ENCODE data around the gene AP2S1.
"Not testable (repeated sequence)": the region's sequence is repeated elsewhere in the genome, so short reads cannot be mapped to it uniquely, and the experiment has no call there.

Gene AP2S1

GRCh38 chr19:46860125-46860845 lies 9.6 kb upstream of the AP2S1 start:
- peak; percentile 98 to 99 for DNase-seq (ENCODE audit: low read depth in 1 of 2, low spot score in 1 of 2)
- Histone ChIP-seq H3K27me3 (ENCODE audit: insufficient read depth, poor library complexity, severe bottlenecking) (no peaks in the 10 kb centered on the region), H3K27ac (replicated peaks) (peak overlapping the region; percentile 97), H3K4me3 (replicated peaks; ENCODE audit: insufficient read depth, low read length) (peak overlapping the region; percentile 55)
- TF ChIP-seq GABPA (IDR thresholded peaks at IDR 0.05; ENCODE audit: low read depth) (no peak), POLR2AphosphoS5 (IDR thresholded peaks at IDR 0.05; ENCODE audit: low read depth) (peak; percentile 82)
- TF ChIP-seq, protein P1, sequence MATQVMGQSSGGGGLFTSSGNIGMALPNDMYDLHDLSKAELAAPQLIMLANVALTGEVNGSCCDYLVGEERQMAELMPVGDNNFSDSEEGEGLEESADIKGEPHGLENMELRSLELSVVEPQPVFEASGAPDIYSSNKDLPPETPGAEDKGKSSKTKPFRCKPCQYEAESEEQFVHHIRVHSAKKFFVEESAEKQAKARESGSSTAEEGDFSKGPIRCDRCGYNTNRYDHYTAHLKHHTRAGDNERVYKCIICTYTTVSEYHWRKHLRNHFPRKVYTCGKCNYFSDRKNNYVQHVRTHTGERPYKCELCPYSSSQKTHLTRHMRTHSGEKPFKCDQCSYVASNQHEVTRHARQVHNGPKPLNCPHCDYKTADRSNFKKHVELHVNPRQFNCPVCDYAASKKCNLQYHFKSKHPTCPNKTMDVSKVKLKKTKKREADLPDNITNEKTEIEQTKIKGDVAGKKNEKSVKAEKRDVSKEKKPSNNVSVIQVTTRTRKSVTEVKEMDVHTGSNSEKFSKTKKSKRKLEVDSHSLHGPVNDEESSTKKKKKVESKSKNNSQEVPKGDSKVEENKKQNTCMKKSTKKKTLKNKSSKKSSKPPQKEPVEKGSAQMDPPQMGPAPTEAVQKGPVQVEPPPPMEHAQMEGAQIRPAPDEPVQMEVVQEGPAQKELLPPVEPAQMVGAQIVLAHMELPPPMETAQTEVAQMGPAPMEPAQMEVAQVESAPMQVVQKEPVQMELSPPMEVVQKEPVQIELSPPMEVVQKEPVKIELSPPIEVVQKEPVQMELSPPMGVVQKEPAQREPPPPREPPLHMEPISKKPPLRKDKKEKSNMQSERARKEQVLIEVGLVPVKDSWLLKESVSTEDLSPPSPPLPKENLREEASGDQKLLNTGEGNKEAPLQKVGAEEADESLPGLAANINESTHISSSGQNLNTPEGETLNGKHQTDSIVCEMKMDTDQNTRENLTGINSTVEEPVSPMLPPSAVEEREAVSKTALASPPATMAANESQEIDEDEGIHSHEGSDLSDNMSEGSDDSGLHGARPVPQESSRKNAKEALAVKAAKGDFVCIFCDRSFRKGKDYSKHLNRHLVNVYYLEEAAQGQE (IDR thresholded peaks at IDR 0.05; ENCODE audit: insufficient replicate concordance, low read depth) = peak; percentile 62

GRCh38 chr19:46859637-46860124 lies 9.0 kb upstream of the AP2S1 start:
- H3K27me3 ChIP-seq (ENCODE audit: insufficient read depth, poor library complexity, severe bottlenecking) = no peaks in the 10 kb centered on the region
- peak overlapping the region; percentile 31 for H3K4me3 ChIP-seq (replicated peaks; ENCODE audit: insufficient read depth, low read length)
- peak overlapping the region; percentile 97 for H3K27ac ChIP-seq (replicated peaks)
- DNase-seq (ENCODE audit: low read depth in 1 of 2, low spot score in 1 of 2) = no peak
- no peak for TF ChIP-seq SPI1 (IDR thresholded peaks at IDR 0.05; ENCODE audit: borderline replicate concordance, low read depth)
- TF ChIP-seq POLR2AphosphoS5 (IDR thresholded peaks at IDR 0.05; ENCODE audit: low read depth) = peak; percentile 52; the same call in 1 of the 2 replicates

DNA sequence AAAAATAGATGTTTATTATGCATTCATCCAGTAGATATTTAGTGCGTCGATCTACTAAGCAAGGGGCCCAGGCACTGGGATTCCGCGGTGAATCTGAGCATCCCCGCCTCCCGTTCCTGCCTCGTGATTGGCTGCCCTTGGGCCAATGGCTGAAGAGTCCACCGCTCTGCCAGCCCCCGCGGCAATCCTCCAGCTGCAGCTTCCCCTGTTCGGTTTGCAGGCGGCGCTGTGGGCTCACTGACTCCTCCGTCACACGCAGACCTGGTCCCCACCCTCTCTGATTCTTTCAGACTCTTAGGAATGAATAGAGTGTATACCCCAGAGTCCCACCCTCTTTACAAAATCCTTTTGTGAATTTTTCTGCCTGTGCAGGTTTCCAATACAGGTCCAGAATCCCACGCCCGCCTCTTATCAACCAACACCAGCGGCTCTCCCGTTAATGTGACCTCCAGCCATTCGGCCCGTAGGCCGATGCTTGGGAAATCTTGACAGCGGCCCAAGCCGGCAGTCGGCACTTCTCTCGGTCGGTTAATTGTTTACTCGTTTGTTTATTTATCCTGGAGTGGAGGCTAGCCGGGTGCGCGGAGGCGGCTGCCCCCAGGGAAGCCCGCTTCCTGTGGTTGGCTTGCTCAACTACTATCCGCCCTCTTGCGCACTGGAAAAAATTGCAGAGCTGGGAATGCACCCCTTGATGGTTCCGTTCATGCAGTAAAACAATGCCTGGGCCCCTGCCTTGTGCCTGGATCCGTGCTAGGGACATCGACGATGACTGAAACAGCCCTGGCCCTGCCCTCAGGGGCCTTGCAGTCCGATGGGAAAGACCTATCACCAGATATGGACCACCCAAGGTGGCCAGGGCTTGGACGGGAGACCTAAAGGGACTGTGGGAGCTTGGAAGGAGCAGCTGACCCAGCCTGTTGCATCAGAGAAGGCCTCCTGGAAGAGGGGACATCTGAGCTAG lies 5.7 kb upstream of the AP2S1 start:
- Histone ChIP-seq H3K4me3 (replicated peaks; ENCODE audit: insufficient read depth, low read length) (peak overlapping the region; percentile 43), H3K27me3 (ENCODE audit: insufficient read depth, poor library complexity, severe bottlenecking) (no peaks in the 10 kb centered on the region), H3K27ac (replicated peaks) (peak overlapping the region; percentile 57)
- peak; percentile 91 to 96 for DNase-seq (ENCODE audit: low read depth in 1 of 2, low spot score in 1 of 2)
- TF ChIP-seq GABPA (IDR thresholded peaks at IDR 0.05; ENCODE audit: low read depth) (no peak), CTCF (IDR thresholded peaks at IDR 0.05; ENCODE audit: insufficient read depth, low read length) (peak; percentile 76), POLR2AphosphoS5 (IDR thresholded peaks at IDR 0.05; ENCODE audit: low read depth) (peak; percentile 37; the same call in 1 of the 2 replicates)

DNA sequence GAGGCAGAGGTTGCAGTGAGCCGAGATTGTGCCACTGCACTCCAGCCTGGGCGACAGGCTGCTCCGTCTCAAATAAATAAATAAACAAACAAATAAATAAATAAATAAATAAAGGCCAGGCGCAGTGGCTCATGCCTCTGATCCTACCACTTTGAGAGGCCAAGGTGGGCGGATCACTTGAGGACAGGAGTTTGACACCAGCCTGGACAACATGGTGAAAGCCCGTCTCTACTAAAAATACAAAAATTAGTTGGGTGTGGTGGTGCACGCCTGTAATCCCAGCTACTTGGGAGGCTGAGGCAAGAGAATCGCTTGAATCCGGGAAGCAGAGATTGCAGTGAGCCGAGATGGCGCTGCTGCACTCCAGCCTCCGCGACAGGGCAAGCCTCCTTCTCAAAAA lies 4.1 kb upstream of the AP2S1 start:
- H3K4me3 ChIP-seq (replicated peaks; ENCODE audit: insufficient read depth, low read length); H3K27ac ChIP-seq (replicated peaks); H3K27me3 ChIP-seq (ENCODE audit: insufficient read depth, poor library complexity, severe bottlenecking); DNase-seq (ENCODE audit: low read depth in 1 of 2, low spot score in 1 of 2): not testable (repeated sequence)

- no peak for TF ChIP-seq POLR2AphosphoS5 (IDR thresholded peaks at IDR 0.05; ENCODE audit: low read depth)
- TF ChIP-seq, protein P1 (IDR thresholded peaks at IDR 0.05; ENCODE audit: insufficient replicate concordance, low read depth) = no peak
- TF ChIP-seq SPI1 (IDR thresholded peaks at IDR 0.05; ENCODE audit: borderline replicate concordance, low read depth) = no peak
- no peak for TF ChIP-seq GABPA (IDR thresholded peaks at IDR 0.05; ENCODE audit: low read depth)
- TF ChIP-seq CTCF (IDR thresholded peaks at IDR 0.05; ENCODE audit: insufficient read depth, low read length) = no peak
- H3K27me3 ChIP-seq (ENCODE audit: insufficient read depth, poor library complexity, severe bottlenecking) = no peaks in the 10 kb centered on the region
- no peak overlapping the region for H3K27ac ChIP-seq (replicated peaks)
- DNase-seq (ENCODE audit: low read depth in 1 of 2, low spot score in 1 of 2) = no peak
- no peak overlapping the region for H3K4me3 ChIP-seq (replicated peaks; ENCODE audit: insufficient read depth, low read length)
These were observed 2.2 kb upstream of the AP2S1 start for GRCh38 chr19:46852830-46853229.

Measured in HL-60 (cell line).